Naive B cell (primary cell): ENCODE measurements around the gene PDE9A. TPM values are rescaled to one million over a fixed set of nuclear protein-coding genes. Genes with fewer than 3 reads are reported as not detected.
A peak's percentile ranks its signal among the peaks of the same experiment; 100 is the strongest.

Experiments used
- ATAC-seq, 2 donors: fragments of 150-1000 bp; cut with Tn5 transposase; 2 replicates each; pipeline ENCODE4 v1.10.0; 2021; ENCODE audit warnings: low read depth in 2 of 2, mild to moderate bottlenecking in 2 of 2, moderate library complexity in 2 of 2
- DNase-seq: peaks from one replicate; pipeline ENCODE4 v3.0.0; 2022
- H3K27ac Mint-ChIP-seq, 6 donors: one replicate each; pipeline ENCODE4 v1.8.0; 2020 to 2022; ENCODE audit warnings: mild to moderate bottlenecking in 6 of 6, mixed read lengths in 6 of 6, moderate library complexity in 5 of 6, inconsistent platforms in 2 of 6
- H3K27me3 Mint-ChIP-seq, 3 donors: one replicate each; pipeline ENCODE4 v1.8.0; 2021 to 2022; ENCODE audit warnings: mixed read lengths in 3 of 3, mild to moderate bottlenecking in 1 of 3
- H3K36me3 Mint-ChIP-seq, 2 donors: one replicate each; pipeline ENCODE4 v1.8.0; 2020 to 2022; ENCODE audit warnings: mixed read lengths in 2 of 2, inconsistent platforms in 1 of 2, mild to moderate bottlenecking in 1 of 2
- H3K4me1 Mint-ChIP-seq, 3 donors: one replicate each; pipeline ENCODE4 v1.8.0; 2020 to 2022; ENCODE audit warnings: mixed read lengths in 3 of 3, inconsistent platforms in 1 of 3, mild to moderate bottlenecking in 1 of 3, moderate library complexity in 1 of 3
- H3K4me3 Mint-ChIP-seq, 8 donors: one replicate each; pipeline ENCODE4 v1.8.0; 2020 to 2022; ENCODE audit warnings: mild to moderate bottlenecking in 8 of 8, mixed read lengths in 8 of 8, moderate library complexity in 8 of 8, inconsistent platforms in 2 of 8
- H3K9me3 Mint-ChIP-seq, 7 donors: one replicate each; pipeline ENCODE4 v1.8.0; 2020 to 2022; ENCODE audit warnings: mixed read lengths in 7 of 7, mild to moderate bottlenecking in 5 of 7, inconsistent platforms in 2 of 7, moderate library complexity in 1 of 7
- polyA plus RNA-seq, 6 donors: library from polyadenylated mRNA; unstranded; fragments of 300-500 nt; fragmentation: Illumina TruSeq; gene quantifications; one replicate each; pipeline ENCODE4 v1.2.3, GENCODE V29; 2021; ENCODE audit warnings: low read depth in 6 of 6

PDE9A gene
- polyA plus RNA-seq, 6 donors from 2014 or later, result 0.26 to 1.5 (median 0.79) TPM; not detected in 1

- Mint-ChIP-seq H3K9me3 (peaks cover 0 to 1% (median 0%) of the 10 kb centered on the region in 7 donors), H3K27ac (peak overlapping the region in 3 of 6 donors; percentile 47 to 94 (median 73)), H3K4me1 (peaks cover 14 to 29% (median 20%) of the 10 kb centered on the region in 3 donors), H3K27me3 (peaks cover 0 to 12% (median 0%) of the 10 kb centered on the region in 3 donors), H3K36me3 (no peaks in the 10 kb centered on the region), H3K4me3 (no peak overlapping the region)
- DNase-seq, result no peak
- no peak for ATAC-seq
These were observed 94.4 kb downstream of the PDE9A start for GRCh38 chr21:42747746-42748351.

- ATAC-seq, result no peak
- Mint-ChIP-seq H3K4me3 (no peak overlapping the region), H3K27me3 (peaks cover 0 to 12% (median 0%) of the 10 kb centered on the region in 3 donors), H3K9me3 (peaks cover 0 to 1% (median 0%) of the 10 kb centered on the region in 7 donors), H3K4me1 (peaks cover 14 to 29% (median 20%) of the 10 kb centered on the region in 3 donors), H3K36me3 (no peaks in the 10 kb centered on the region), H3K27ac (peak overlapping the region in 3 of 6 donors; percentile 40 to 73 (median 50))
- no peak for DNase-seq
These were observed 95.3 kb downstream of the PDE9A start for GRCh38 chr21:42748620-42749176.

GRCh38 chr21:42750737-42751530 lies 97.5 kb downstream of the PDE9A start:
- Mint-ChIP-seq H3K36me3 (no peaks in the 10 kb centered on the region), H3K4me1 (peaks cover 13 to 19% (median 18%) of the 10 kb centered on the region in 3 donors), H3K27me3 (no peaks in the 10 kb centered on the region), H3K4me3 (no peak overlapping the region), H3K9me3 (peaks cover 0 to 1% (median 0%) of the 10 kb centered on the region in 7 donors), H3K27ac (peak overlapping the region in 1 of 6 donors; percentile 76)
- no peak for ATAC-seq
- DNase-seq, result no peak

- DNase-seq, result no peak
- no peaks in the 10 kb centered on the region for H3K36me3 Mint-ChIP-seq
- peaks cover 3 to 9% (median 8%) of the 10 kb centered on the region in 3 donors for H3K4me1 Mint-ChIP-seq
- H3K27ac Mint-ChIP-seq, result no peak overlapping the region
- peaks cover 0 to 1% (median 0%) of the 10 kb centered on the region in 7 donors for H3K9me3 Mint-ChIP-seq
- no peak overlapping the region for H3K4me3 Mint-ChIP-seq
- H3K27me3 Mint-ChIP-seq, result no peaks in the 10 kb centered on the region
- no peak for ATAC-seq
These were observed 98.4 kb downstream of the PDE9A start for GRCh38 chr21:42751866-42752265.

- no peaks in the 10 kb centered on the region for H3K27me3 Mint-ChIP-seq
- no peaks in the 10 kb centered on the region for H3K4me1 Mint-ChIP-seq
- H3K36me3 Mint-ChIP-seq, result no peaks in the 10 kb centered on the region
- H3K4me3 Mint-ChIP-seq, result no peak overlapping the region
- H3K9me3 Mint-ChIP-seq, result no peaks in the 10 kb centered on the region
- DNase-seq, result no peak
- ATAC-seq, result no peak
- no peak overlapping the region for H3K27ac Mint-ChIP-seq
These were observed 100.4 kb downstream of the PDE9A start for GRCh38 chr21:42753804-42754203.

GRCh38 chr21:42754270-42754933 lies 101.0 kb downstream of the PDE9A start:
- H3K4me1 Mint-ChIP-seq, result peaks cover 0 to 3% (median 0%) of the 10 kb centered on the region in 3 donors
- H3K27ac Mint-ChIP-seq, result peak overlapping the region in 1 of 6 donors; percentile 27
- no peak overlapping the region for H3K4me3 Mint-ChIP-seq
- no peaks in the 10 kb centered on the region for H3K36me3 Mint-ChIP-seq
- ATAC-seq (no peak), DNase-seq (no peak)
- H3K27me3 Mint-ChIP-seq, result no peaks in the 10 kb centered on the region
- H3K9me3 Mint-ChIP-seq, result no peaks in the 10 kb centered on the region

- DNase-seq, result no peak
- no peak overlapping the region for H3K27ac Mint-ChIP-seq
- H3K4me1 Mint-ChIP-seq, result peaks cover 0 to 4% (median 0%) of the 10 kb centered on the region in 3 donors
- peak overlapping the region in 1 of 8 donors; percentile 57 for H3K4me3 Mint-ChIP-seq
- no peaks in the 10 kb centered on the region for H3K36me3 Mint-ChIP-seq
- H3K9me3 Mint-ChIP-seq, result no peaks in the 10 kb centered on the region
- ATAC-seq, result no peak
- H3K27me3 Mint-ChIP-seq, result no peaks in the 10 kb centered on the region
These were observed 101.7 kb downstream of the PDE9A start for GRCh38 chr21:42755031-42755665.

- H3K27ac Mint-ChIP-seq, result no peak overlapping the region
- H3K4me3 Mint-ChIP-seq, result no peak overlapping the region
- ATAC-seq (no peak), DNase-seq (no peak)
- no peaks in the 10 kb centered on the region for H3K9me3 Mint-ChIP-seq
- peaks cover 0 to 4% (median 0%) of the 10 kb centered on the region in 3 donors for H3K4me1 Mint-ChIP-seq
- H3K36me3 Mint-ChIP-seq, result no peaks in the 10 kb centered on the region
- no peaks in the 10 kb centered on the region for H3K27me3 Mint-ChIP-seq
These were observed 102.6 kb downstream of the PDE9A start for GRCh38 chr21:42755766-42756579.

GRCh38 chr21:42756580-42757250 lies 103.3 kb downstream of the PDE9A start:
- no peak for ATAC-seq

GRCh38 chr21:42757422-42757821 lies 104.0 kb downstream of the PDE9A start:
- H3K27me3 Mint-ChIP-seq, result no peaks in the 10 kb centered on the region
- H3K27ac Mint-ChIP-seq, result no peak overlapping the region
- DNase-seq (no peak), ATAC-seq (no peak)
- H3K36me3 Mint-ChIP-seq, result no peaks in the 10 kb centered on the region
- peaks cover 0 to 4% (median 0%) of the 10 kb centered on the region in 3 donors for H3K4me1 Mint-ChIP-seq
- no peaks in the 10 kb centered on the region for H3K9me3 Mint-ChIP-seq
- peak overlapping the region in 1 of 8 donors; percentile 5 for H3K4me3 Mint-ChIP-seq

More at GRCh38 chr21:42756580-42757250, 103.3 kb downstream of the PDE9A start:
- peaks cover 0 to 4% (median 0%) of the 10 kb centered on the region in 3 donors for H3K4me1 Mint-ChIP-seq
- H3K9me3 Mint-ChIP-seq, result no peaks in the 10 kb centered on the region
- H3K36me3 Mint-ChIP-seq, result no peaks in the 10 kb centered on the region
- H3K27ac Mint-ChIP-seq, result no peak overlapping the region
- DNase-seq, result no peak
- no peaks in the 10 kb centered on the region for H3K27me3 Mint-ChIP-seq
- H3K4me3 Mint-ChIP-seq, result no peak overlapping the region

GRCh38 chr21:42757826-42758655 lies 104.6 kb downstream of the PDE9A start:
- no peaks in the 10 kb centered on the region for H3K36me3 Mint-ChIP-seq
- no peaks in the 10 kb centered on the region for H3K27me3 Mint-ChIP-seq
- H3K9me3 Mint-ChIP-seq, result no peaks in the 10 kb centered on the region
- DNase-seq (no peak), ATAC-seq (no peak)
- peaks cover 0 to 4% (median 0%) of the 10 kb centered on the region in 3 donors for H3K4me1 Mint-ChIP-seq
- H3K27ac Mint-ChIP-seq, result peak overlapping the region in 1 of 6 donors; percentile 82
- no peak overlapping the region for H3K4me3 Mint-ChIP-seq
